Hepatocyte (in vitro differentiated cells): ENCODE measurements around the gene SLC25A25.

Experiments used
- EZH2 ChIP-seq: fragments of 200-600 bp; sonication (generic); IDR thresholded peaks from 2 replicates; pipeline ENCODE4 v1.6.1; 2016; ENCODE audit warnings: antibody characterized with exemption, mild to moderate bottlenecking, borderline replicate concordance
- EZH2phosphoT487 ChIP-seq: fragments of 200-600 bp; sonication (generic); IDR thresholded peaks from one replicate; pipeline ENCODE4 v1.6.1; 2018; ENCODE audit warnings: antibody characterized with exemption, mild to moderate bottlenecking, low read depth, moderate library complexity; ENCODE audit not compliant: unreplicated experiment, severe bottlenecking
- TF ChIP-seq, protein P1 (sequence below): fragments of 200-600 bp; sonication (generic); IDR thresholded peaks from 2 replicates; pipeline ENCODE4 v1.5.1; 2016; ENCODE audit warnings: antibody characterized with exemption, mild to moderate bottlenecking; ENCODE audit not compliant: poor library complexity

DNA sequence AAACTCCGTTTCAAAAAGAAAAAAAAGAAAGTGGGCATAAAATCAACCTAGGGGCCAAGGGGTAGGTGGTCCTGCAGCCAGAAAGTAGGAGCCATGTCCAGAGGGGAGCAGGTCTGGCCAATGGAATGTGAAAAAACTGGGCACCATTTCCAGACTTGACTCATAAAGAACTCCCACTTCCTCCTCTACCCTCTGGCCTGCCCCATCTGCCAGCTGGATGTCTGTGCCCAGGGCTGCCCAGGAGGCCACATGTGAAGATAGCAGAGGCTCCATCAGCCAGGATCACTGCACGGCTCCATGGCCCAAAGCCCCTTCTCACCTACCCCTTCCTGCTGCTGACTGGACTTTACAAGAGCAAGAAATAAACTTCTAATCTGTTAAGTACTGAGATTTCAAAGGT lies 45.1 kb upstream of the SLC25A25 start:
- TF ChIP-seq, protein P1, sequence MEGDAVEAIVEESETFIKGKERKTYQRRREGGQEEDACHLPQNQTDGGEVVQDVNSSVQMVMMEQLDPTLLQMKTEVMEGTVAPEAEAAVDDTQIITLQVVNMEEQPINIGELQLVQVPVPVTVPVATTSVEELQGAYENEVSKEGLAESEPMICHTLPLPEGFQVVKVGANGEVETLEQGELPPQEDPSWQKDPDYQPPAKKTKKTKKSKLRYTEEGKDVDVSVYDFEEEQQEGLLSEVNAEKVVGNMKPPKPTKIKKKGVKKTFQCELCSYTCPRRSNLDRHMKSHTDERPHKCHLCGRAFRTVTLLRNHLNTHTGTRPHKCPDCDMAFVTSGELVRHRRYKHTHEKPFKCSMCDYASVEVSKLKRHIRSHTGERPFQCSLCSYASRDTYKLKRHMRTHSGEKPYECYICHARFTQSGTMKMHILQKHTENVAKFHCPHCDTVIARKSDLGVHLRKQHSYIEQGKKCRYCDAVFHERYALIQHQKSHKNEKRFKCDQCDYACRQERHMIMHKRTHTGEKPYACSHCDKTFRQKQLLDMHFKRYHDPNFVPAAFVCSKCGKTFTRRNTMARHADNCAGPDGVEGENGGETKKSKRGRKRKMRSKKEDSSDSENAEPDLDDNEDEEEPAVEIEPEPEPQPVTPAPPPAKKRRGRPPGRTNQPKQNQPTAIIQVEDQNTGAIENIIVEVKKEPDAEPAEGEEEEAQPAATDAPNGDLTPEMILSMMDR: no peak
- TF ChIP-seq EZH2phosphoT487 (no peak), EZH2 (no peak)
